GM19043 (cell line): ENCODE measurements around the gene PAM.

ENCODE experiments used
- ATAC-seq: cut with Tn5 transposase; IDR thresholded peaks from one replicate; pipeline ENCODE4 v1.9.1; 2021; ENCODE audit warnings: low read depth; ENCODE audit not compliant: unreplicated experiment

PAM gene

DNA sequence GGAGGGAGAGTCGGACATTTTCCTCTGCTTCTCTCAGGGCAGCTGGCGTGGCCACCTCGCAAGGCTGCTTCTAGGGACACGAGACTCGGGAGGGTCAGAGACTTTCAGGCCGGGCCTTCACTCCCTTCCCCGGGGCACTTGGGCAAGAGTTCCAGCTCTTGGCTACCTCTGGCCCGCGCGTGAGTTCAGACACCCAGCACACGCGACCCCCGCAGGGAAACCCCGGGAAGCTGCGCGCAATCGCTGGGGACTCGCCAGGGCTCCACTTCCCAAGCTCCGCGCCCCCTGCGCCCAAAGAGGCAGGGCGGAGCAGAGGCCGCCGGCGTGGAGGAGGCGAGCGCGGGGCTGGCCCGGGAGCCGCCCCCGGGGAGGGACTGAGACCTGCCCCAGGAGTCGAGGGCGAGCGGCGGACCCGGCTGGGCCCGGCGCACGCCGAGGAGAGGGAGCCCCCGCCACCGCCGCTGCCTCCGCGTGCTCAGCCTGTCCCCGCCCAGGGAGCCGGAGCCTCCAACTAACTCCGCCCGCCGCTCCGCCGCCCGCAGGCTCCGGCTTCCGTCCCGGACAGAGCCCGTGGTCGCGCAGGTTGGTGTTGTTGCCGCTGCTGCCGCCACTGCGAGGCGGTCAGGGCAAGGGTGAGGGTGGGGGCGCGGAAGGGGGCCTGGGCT, at the start of gene PAM:
TSS of gene PAM (plus strand) at position 539 of the 665 bp plus-strand sequence. CDS start 110,891 bp downstream, outside the sequence.
- ATAC-seq, result peak; percentile 73

- ATAC-seq, result no peak
These were observed 43.4 kb upstream of the PAM start for GRCh38 chr5:102711525-102712385.

DNA sequence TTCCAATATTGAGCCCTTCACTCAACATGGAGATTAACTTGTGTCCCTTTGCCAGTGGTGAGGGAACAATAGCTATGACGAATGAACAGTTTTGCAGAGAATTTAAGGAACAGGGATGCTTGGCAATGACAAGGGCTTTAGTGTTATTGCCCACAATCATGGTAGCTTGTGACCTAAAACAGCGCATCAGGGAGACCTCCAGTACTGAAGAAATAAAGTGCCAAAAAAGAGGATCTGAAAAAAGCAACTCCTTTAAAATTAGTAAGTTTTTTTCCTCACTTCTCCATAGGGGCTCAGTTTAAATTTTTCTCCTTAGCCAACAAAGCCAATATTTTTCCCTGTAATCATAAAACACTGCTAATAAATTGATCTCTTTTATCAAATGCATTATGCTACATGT, 41.8 kb upstream of the PAM start:
- peak; percentile 5 for ATAC-seq

GRCh38 chr5:102713682-102714231, 41.3 kb upstream of the PAM start:
- peak; percentile 65 for ATAC-seq

GRCh38 chr5:102715082-102715807, 39.9 kb upstream of the PAM start:
- no peak for ATAC-seq

DNA sequence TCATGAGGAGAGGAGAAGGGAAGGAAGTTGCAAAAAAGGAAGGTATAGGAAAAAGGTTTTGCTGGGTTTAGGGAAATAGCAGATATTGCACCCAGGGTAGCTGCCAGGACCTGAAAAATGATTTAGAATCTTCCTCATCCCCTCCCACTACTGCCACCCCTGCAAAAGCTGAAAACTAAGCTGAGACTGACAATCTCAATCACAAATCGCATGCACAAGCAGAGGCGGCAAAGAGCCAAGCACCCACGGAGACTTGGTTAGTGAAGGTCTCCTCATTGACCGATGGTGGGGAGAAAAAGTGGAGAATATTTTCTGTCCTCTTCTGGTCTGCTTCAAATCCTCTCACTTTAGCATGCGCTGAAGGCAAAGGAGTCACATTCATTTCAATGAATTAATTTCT, 39.1 kb upstream of the PAM start:
- ATAC-seq, result no peak

DNA sequence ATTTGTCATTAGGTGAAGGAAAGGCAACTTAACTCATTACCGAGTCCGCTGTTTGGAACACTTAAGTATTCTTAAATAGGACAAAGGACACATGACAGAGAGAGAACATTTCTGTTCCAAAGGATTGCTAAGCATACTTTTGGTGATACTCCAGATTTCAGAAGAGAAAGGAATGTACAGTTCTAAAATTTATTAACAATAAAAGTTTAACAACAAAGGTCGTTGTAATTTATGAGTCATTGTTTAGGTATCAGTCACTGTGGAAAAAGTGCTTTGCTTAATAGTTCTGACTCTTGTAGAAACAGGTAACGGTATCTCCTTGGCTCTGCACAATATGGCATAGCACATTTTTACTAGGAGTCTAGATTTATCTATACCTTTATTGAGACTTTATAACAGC, 36.3 kb upstream of the PAM start:
- no peak for ATAC-seq

- no peak for ATAC-seq
These were observed 35.2 kb upstream of the PAM start for GRCh38 chr5:102719886-102720285.

GRCh38 chr5:102720969-102721368, 34.1 kb upstream of the PAM start:
- no peak for ATAC-seq

GRCh38 chr5:102722931-102723330, 32.2 kb upstream of the PAM start:
- no peak for ATAC-seq

DNA sequence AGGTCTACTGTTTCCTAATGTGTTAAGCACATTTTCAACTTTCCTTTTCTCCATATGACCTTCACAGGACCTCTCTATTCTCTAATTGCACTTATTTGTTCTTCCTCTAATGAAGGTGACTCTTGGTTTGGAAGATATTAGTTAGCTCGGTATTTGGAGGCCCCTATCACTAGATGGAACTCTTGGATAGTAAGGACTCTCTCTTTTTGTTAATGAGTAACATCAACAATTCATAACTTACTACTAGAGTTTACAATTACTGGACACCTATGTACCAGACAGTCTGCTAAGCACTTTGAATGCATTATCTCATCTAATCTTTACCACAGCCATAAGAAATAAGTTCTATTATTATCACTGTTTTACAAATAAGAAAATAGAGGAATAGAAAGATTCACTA, 23.4 kb upstream of the PAM start:
- no peak for ATAC-seq

DNA sequence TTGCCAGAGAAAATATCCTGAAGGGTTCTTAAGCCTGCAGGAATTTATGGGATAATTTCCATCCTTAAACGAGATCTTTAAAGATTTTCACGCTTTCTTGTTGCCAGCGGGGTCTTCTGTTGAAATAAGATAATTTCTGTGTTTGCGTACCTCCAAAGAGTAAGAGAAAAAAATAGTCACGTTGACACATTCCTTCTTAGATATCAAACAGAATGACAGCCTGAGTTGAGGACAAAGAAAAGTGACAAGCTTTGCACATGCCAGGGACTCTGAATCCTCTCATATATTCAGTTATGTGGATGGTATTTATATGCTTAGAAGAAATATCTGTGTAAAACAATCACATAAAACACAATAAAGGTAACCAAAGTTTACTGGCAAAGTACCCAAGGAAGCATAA, 21.6 kb upstream of the PAM start:
- ATAC-seq, result no peak

DNA sequence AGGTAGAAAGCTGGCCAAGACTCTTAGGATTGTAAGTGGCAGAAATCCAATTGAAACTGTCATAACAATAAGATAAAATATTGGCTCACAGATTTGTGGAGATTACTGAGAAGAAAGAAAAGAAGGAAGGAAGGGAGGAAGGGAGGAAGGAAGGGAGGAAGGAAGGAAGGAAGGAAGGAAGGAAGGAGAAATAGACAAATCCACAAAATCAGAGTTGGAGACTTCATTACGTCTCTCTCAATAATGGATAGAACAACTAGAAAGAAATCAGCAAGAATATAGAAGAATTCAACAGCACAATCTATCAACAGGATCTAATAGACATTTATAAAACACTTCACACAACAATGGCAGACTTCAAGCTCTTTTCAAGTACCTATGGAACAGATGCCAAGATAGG, 17.9 kb upstream of the PAM start:
- ATAC-seq, result no peak

DNA sequence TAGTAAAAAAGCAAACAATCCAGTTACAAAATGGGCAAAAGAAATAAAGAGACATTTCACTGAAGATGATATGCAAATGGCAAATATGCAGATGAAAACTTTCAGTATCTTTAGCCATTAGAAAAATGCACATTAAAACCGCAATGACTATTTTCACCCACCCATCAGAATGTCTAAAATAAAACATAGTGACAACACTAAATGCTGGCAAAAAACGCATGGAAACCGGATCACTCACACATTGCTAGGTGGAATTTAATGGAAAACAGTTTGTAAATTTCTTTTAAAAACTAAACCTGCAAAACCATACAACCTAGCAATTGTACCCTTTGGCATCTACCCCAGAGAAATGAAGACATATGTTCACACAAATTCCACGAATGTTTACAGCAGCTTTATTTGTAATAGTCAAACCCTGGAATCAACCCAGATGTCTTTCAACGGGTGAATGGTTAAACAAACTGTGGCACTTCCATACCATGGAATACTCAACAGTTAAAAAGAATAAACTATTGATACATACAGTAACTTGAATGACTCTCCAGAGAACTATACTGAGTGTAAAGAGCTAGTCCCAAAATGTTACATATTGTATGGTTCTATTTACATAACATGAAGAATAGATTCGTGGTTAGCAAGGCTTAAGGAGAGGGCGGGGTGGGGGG, 17.2 kb upstream of the PAM start:
- ATAC-seq, result no peak

DNA sequence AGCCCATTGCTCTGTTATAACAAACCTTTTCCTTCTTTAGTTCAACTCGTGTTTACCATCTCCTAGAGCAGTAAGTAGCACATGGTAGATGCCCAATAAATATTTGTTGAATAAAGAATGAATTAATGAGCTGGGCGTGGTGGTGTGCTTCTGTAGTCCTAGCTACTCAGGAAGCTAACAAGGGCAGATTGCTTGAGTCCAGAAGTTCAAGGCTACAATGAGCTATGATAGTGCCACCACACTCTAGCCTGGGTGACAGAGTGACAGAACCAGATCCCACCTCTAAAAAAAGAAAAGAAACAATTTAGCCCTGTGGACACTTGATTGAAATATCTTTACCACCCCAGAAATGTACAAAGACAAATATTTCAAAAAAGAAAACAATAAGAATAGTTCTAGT, 14.6 kb upstream of the PAM start:
- no peak for ATAC-seq

- no peak for ATAC-seq
These were observed 12.9 kb upstream of the PAM start for GRCh38 chr5:102742215-102742614.

DNA sequence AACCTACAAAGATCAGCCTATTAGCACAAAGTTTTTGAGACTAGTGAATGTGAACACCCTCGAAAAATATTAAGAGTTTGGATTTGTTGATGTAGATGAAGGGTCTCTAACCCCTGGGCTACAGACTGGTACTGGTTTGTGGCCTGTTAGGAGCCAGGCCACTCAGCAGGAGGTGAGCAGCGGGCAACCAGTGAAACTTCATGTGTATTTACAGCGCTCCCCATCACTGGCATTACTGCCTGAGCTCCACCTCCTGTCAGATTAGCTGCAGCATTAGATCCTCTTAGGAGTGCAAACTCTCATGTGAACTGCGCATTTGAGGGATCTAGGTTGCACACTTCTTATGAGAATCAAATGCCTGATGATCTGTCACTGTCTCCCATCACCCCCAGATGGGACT, 11.2 kb upstream of the PAM start:
- ATAC-seq, result no peak

GRCh38 chr5:102747386-102748166, 7.5 kb upstream of the PAM start:
- ATAC-seq, result no peak

GRCh38 chr5:102749416-102750030, 5.6 kb upstream of the PAM start:
- ATAC-seq, result no peak
